Thoracic aorta (tissue), 2 donors: Measurements from ENCODE around the gene SMYD4. TPM values are rescaled to one million over a fixed set of nuclear protein-coding genes. Genes with fewer than 3 reads are reported as not detected.

ENCODE experiments used
- ATAC-seq: fragments of 150-250 bp; one replicate; pipeline ENCODE4 v1.8.0; 2017; ENCODE audit warnings: low read depth; ENCODE audit not compliant: insufficient number of reproducible peaks, low FRiP score
- DNase-seq: peaks from one replicate; pipeline ENCODE4 v3.0.0-alpha.2; 2020; ENCODE audit warnings: low spot score
- H3K27ac ChIP-seq, 2 donors: fragments of 200-600 bp; sonication (generic); 1 replicate in 1 of 2; 2 replicates in 1 of 2; pipeline ENCODE4 v1.5.1; 2016; ENCODE audit warnings: mild to moderate bottlenecking in 2 of 2, moderate library complexity in 2 of 2
- H3K27me3 ChIP-seq: fragments of 200-600 bp; sonication (generic); replicated peaks from 2 replicates; pipeline ENCODE4 v1.6.0; 2016; ENCODE audit warnings: mild to moderate bottlenecking; ENCODE audit not compliant: insufficient read depth
- H3K36me3 ChIP-seq: fragments of 200-600 bp; sonication (generic); one replicate; pipeline ENCODE4 v1.5.1; 2016
- H3K4me1 ChIP-seq, 2 donors: fragments of 200-600 bp; sonication (generic); 1 replicate in 1 of 2; 2 replicates in 1 of 2; pipeline versions ENCODE4 v1.5.1 to v1.6.0; 2016; ENCODE audit warnings: low read depth in 2 of 2, mild to moderate bottlenecking in 1 of 2; ENCODE audit not compliant: control insufficient read depth in 1 of 2
- H3K4me3 ChIP-seq: fragments of 200-600 bp; sonication (generic); 2 replicates; pipeline ENCODE4 v1.5.1; 2016; ENCODE audit warnings: mild to moderate bottlenecking
- H3K9me3 ChIP-seq: fragments of 200-600 bp; sonication (generic); 2 replicates; pipeline ENCODE4 v1.5.1; 2016
- total RNA-seq, 2 donors: library from RNA; depleted of rRNA; stranded (reverse); fragments of >200 nt; gene quantifications; one replicate each; pipeline versions ENCODE4 v1.1.0 to v1.2.3, GENCODE V29; 2016
- TF ChIP-seq, protein P1 (sequence below): fragments of 200-600 bp; sonication (generic); IDR thresholded peaks from one replicate; pipeline ENCODE4 v1.5.1; 2019; ENCODE audit warnings: antibody characterized with exemption

SMYD4 gene
- total RNA-seq = 10 to 100 TPM; 12.6 to 13.3 TPM

- DNase-seq (peak; percentile 41), ATAC-seq (peak; percentile 90)
- peaks cover 9 to 17% of the 10 kb centered on the region in 2 donors for H3K4me1 ChIP-seq
- H3K27me3 ChIP-seq = no peaks in the 10 kb centered on the region
- TF ChIP-seq, protein P1, sequence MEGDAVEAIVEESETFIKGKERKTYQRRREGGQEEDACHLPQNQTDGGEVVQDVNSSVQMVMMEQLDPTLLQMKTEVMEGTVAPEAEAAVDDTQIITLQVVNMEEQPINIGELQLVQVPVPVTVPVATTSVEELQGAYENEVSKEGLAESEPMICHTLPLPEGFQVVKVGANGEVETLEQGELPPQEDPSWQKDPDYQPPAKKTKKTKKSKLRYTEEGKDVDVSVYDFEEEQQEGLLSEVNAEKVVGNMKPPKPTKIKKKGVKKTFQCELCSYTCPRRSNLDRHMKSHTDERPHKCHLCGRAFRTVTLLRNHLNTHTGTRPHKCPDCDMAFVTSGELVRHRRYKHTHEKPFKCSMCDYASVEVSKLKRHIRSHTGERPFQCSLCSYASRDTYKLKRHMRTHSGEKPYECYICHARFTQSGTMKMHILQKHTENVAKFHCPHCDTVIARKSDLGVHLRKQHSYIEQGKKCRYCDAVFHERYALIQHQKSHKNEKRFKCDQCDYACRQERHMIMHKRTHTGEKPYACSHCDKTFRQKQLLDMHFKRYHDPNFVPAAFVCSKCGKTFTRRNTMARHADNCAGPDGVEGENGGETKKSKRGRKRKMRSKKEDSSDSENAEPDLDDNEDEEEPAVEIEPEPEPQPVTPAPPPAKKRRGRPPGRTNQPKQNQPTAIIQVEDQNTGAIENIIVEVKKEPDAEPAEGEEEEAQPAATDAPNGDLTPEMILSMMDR = no peak
- peak within 1 kb of the TSS; percentile 77 for H3K4me3 ChIP-seq
- H3K36me3 ChIP-seq = peaks cover 5% of the 10 kb centered on the region
- H3K27ac ChIP-seq = peak within 1 kb of the TSS; percentile 43 to 71
- H3K9me3 ChIP-seq = no peaks in the 10 kb centered on the region
These were observed at the start of gene SMYD4, which contains the start of gene RPA1 for GRCh38 chr17:1829592-1830257. SMYD4 (minus strand) TSS chr17:1829902; CDS start chr17:1827994, 1,908 bp downstream. RPA1 (plus strand) TSS chr17:1830005; CDS start chr17:1830094, 89 bp downstream.

GRCh38 chr17:1878419-1879121 is 48.9 kb upstream of the SMYD4 start:
- Histone ChIP-seq H3K9me3 (no peaks in the 10 kb centered on the region), H3K4me1 (no peaks in the 10 kb centered on the region), H3K27me3 (no peaks in the 10 kb centered on the region), H3K27ac (no peak overlapping the region), H3K36me3 (peaks cover 57% of the 10 kb centered on the region), H3K4me3 (no peak overlapping the region)
- no peak for ATAC-seq
- TF ChIP-seq, protein P1 = no peak
- DNase-seq = no peak

- Histone ChIP-seq H3K4me3 (no peak overlapping the region), H3K27ac (no peak overlapping the region), H3K36me3 (peaks cover 42% of the 10 kb centered on the region), H3K4me1 (no peaks in the 10 kb centered on the region), H3K27me3 (no peaks in the 10 kb centered on the region), H3K9me3 (no peaks in the 10 kb centered on the region)
- DNase-seq (no peak), ATAC-seq (no peak)
- TF ChIP-seq, protein P1 = no peak
These were observed 45.9 kb upstream of the SMYD4 start for GRCh38 chr17:1875597-1875996.

DNA sequence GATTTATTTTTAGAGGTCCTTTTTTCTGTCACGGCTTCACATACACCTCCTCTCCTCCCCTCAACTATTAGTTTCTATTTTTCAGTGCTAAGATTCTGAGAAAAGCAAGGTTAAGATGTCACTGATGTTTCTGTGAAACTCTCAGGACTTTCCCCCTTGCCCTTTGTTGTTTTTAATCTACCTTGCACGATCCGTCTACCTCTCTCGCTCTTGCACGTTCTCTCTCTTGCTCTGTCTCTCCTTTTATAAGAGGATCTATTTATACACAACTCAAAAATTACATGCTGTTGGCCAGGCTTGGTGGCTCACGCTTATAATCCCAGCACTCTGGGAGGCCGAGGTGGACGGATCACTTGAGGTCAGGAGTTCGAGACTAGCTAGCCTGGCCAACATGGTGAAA is 43.7 kb upstream of the SMYD4 start:
- no peaks in the 10 kb centered on the region for H3K9me3 ChIP-seq
- no peak overlapping the region for H3K4me3 ChIP-seq
- peaks cover 22% of the 10 kb centered on the region for H3K36me3 ChIP-seq
- no peaks in the 10 kb centered on the region for H3K27me3 ChIP-seq
- no peaks in the 10 kb centered on the region for H3K4me1 ChIP-seq
- no peak overlapping the region for H3K27ac ChIP-seq
- no peak for DNase-seq
- no peak for ATAC-seq
- TF ChIP-seq, protein P1 = no peak

GRCh38 chr17:1872976-1873375 is 43.3 kb upstream of the SMYD4 start:
- Histone ChIP-seq H3K9me3 (no peaks in the 10 kb centered on the region), H3K27ac (no peak overlapping the region), H3K27me3 (no peaks in the 10 kb centered on the region), H3K36me3 (peaks cover 19% of the 10 kb centered on the region), H3K4me1 (no peaks in the 10 kb centered on the region), H3K4me3 (no peak overlapping the region)
- no peak for DNase-seq
- TF ChIP-seq, protein P1 = no peak
- ATAC-seq = no peak
